H1 (cell line): ENCODE measurements around the gene UGGT1.

Source experiments
- BACH1 ChIP-seq: IDR thresholded peaks from 2 replicates; pipeline ENCODE4 v1.6.1; 2012; ENCODE audit warnings: low read length, improper control_type of control experiment
- JUN ChIP-seq: IDR thresholded peaks from 2 replicates; pipeline ENCODE4 v1.6.1; 2011; ENCODE audit warnings: low read depth, mild to moderate bottlenecking, improper control_type of control experiment, low read length
- POLR2A ChIP-seq, 2 experiments: IDR thresholded peaks; 1 replicate in 1 of 2; 2 replicates in 1 of 2; pipeline ENCODE4 v1.6.1; 2011; ENCODE audit warnings: low read depth in 2 of 2, low read length in 2 of 2, mild to moderate bottlenecking in 2 of 2; ENCODE audit errors: control extremely low read depth in 1 of 2
- RFX5 ChIP-seq: IDR thresholded peaks from 2 replicates; pipeline ENCODE4 v1.6.1; 2011; ENCODE audit warnings: low read depth, low read length, improper control_type of control experiment, borderline replicate concordance
- SAP30 ChIP-seq: fragments of 300-600 bp; sonication (generic); IDR thresholded peaks from 2 replicates; pipeline ENCODE4 v1.7.1; 2012; ENCODE audit warnings: low read length, moderate library complexity, mild to moderate bottlenecking, inconsistent platforms; ENCODE audit not compliant: insufficient read depth, insufficient replicate concordance
- TAF1 ChIP-seq: IDR thresholded peaks from 2 replicates; pipeline ENCODE4 v1.6.1; 2011; ENCODE audit warnings: mild to moderate bottlenecking, low read depth, low read length
- TEAD4 ChIP-seq: IDR thresholded peaks from 2 replicates; pipeline ENCODE4 v1.6.1; 2012; ENCODE audit warnings: low read depth, low read length, inconsistent platforms, mixed read lengths
- TF ChIP-seq, protein P1 (sequence below), 3 experiments: IDR thresholded peaks; 1 replicate in 2 of 3; 2 replicates in 1 of 3; pipeline versions ENCODE4 v1.5.1 to v1.6.1; 2011; ENCODE audit warnings: low read length in 3 of 3, mild to moderate bottlenecking in 3 of 3, inconsistent platforms in 2 of 3, low read depth in 1 of 3, moderate library complexity in 1 of 3; ENCODE audit not compliant: insufficient read depth in 1 of 3; ENCODE audit errors: control extremely low read depth in 1 of 3
- TF ChIP-seq, protein P2 (sequence below): IDR thresholded peaks from 2 replicates; pipeline ENCODE4 v1.6.1; 2012; ENCODE audit warnings: low read length, inconsistent platforms

DNA sequence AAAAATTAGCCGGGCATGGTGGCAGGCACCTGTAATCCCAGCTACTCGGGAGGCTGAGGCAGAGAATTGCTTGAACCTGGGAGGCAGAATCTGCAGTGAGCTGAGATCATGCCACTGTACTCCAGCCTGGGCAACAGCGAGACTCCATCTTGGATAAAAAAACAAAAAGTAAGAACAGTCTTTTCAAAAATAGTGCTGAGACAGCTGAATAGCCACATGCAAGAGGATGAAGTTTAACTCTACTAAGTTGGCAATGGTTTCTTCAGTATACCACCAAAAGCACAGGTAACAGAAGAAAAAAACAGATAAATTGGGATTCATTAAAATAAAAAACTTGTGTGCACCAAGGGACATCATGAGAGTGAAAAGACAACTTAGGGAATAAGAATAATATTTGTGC, 115.2 kb downstream of the UGGT1 start:
- TF ChIP-seq, protein P1, sequence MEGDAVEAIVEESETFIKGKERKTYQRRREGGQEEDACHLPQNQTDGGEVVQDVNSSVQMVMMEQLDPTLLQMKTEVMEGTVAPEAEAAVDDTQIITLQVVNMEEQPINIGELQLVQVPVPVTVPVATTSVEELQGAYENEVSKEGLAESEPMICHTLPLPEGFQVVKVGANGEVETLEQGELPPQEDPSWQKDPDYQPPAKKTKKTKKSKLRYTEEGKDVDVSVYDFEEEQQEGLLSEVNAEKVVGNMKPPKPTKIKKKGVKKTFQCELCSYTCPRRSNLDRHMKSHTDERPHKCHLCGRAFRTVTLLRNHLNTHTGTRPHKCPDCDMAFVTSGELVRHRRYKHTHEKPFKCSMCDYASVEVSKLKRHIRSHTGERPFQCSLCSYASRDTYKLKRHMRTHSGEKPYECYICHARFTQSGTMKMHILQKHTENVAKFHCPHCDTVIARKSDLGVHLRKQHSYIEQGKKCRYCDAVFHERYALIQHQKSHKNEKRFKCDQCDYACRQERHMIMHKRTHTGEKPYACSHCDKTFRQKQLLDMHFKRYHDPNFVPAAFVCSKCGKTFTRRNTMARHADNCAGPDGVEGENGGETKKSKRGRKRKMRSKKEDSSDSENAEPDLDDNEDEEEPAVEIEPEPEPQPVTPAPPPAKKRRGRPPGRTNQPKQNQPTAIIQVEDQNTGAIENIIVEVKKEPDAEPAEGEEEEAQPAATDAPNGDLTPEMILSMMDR (IDR thresholded peaks at IDR 0.05; ENCODE audit: control extremely low read depth in 1 of 3, insufficient read depth in 1 of 3, low read depth in 1 of 3, low read length in 3 of 3) = no peak
- no peak for TF ChIP-seq BACH1
- no peak for TF ChIP-seq TAF1
- TF ChIP-seq TEAD4 = no peak
- TF ChIP-seq RFX5 = no peak
- TF ChIP-seq, protein P2, sequence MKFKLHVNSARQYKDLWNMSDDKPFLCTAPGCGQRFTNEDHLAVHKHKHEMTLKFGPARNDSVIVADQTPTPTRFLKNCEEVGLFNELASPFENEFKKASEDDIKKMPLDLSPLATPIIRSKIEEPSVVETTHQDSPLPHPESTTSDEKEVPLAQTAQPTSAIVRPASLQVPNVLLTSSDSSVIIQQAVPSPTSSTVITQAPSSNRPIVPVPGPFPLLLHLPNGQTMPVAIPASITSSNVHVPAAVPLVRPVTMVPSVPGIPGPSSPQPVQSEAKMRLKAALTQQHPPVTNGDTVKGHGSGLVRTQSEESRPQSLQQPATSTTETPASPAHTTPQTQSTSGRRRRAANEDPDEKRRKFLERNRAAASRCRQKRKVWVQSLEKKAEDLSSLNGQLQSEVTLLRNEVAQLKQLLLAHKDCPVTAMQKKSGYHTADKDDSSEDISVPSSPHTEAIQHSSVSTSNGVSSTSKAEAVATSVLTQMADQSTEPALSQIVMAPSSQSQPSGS = no peak
- TF ChIP-seq POLR2A (IDR thresholded peaks at IDR 0.05; ENCODE audit: control extremely low read depth in 1 of 2, low read depth in 2 of 2, low read length in 2 of 2) = no peak
- TF ChIP-seq SAP30 = no peak
- no peak for TF ChIP-seq JUN
